HepG2 (cell line): ENCODE measurements around the gene MYO1G. TPM values are rescaled to one million over a fixed set of nuclear protein-coding genes. Genes with fewer than 3 reads are reported as not detected.
A peak's percentile ranks its signal among the peaks of the same experiment; 100 is the strongest.

Experiments used
- ETV5 ChIP-seq: IDR thresholded peaks from 2 replicates; pipeline ENCODE4 v1.6.1; 2018; ENCODE audit warnings: missing biosample characterization, missing genetic modification reagents, inconsistent platforms, borderline replicate concordance
- FIP1L1 ChIP-seq: fragments of 200-400 bp; formaldehyde crosslinking; IDR thresholded peaks from 2 replicates; pipeline ENCODE4 v1.6.1; 2018; ENCODE audit warnings: low read depth, mild to moderate bottlenecking, low read length, moderate library complexity, borderline replicate concordance; ENCODE audit not compliant: insufficient read depth
- FOXA3 ChIP-seq: IDR thresholded peaks from 2 replicates; pipeline ENCODE4 v1.6.1; 2016; ENCODE audit warnings: missing genetic modification reagents, missing compliant biosample characterization
- HMG20A ChIP-seq: IDR thresholded peaks from 2 replicates; pipeline ENCODE4 v1.6.1; 2016; ENCODE audit warnings: borderline replicate concordance
- HOXA3 ChIP-seq: sonication (generic); formaldehyde crosslinking; IDR thresholded peaks from 2 replicates; pipeline ENCODE4 v1.5.0; 2020; ENCODE audit warnings: missing genetic modification reagents
- ISX ChIP-seq: sonication (generic); formaldehyde crosslinking; conservative IDR thresholded peaks from 2 replicates; pipeline ENCODE4 v1.5.0; 2020; ENCODE audit warnings: missing genetic modification reagents
- KDM5B ChIP-seq: sonication (generic); formaldehyde crosslinking; IDR thresholded peaks from 2 replicates; pipeline ENCODE4 v1.4.0; 2020; ENCODE audit warnings: missing genetic modification reagents, mild to moderate bottlenecking, borderline replicate concordance
- LCORL ChIP-seq, 2 experiments: fragments of 450-650 bp in 1 of 2; sonication (generic) in 1 of 2; formaldehyde crosslinking in 1 of 2; IDR thresholded peaks; 2 replicates each; pipeline versions ENCODE4 v1.5.0 to v1.6.1; 2017 to 2020; ENCODE audit warnings: antibody characterized with exemption in 1 of 2, missing genetic modification reagents in 1 of 2
- NFKB2 ChIP-seq: sonication (generic); formaldehyde crosslinking; IDR thresholded peaks from 2 replicates; pipeline ENCODE4 v1.4.0; 2020; ENCODE audit warnings: missing genetic modification reagents, borderline replicate concordance
- NR3C1 ChIP-seq: sonication (generic); formaldehyde crosslinking; IDR thresholded peaks from 2 replicates; pipeline ENCODE4 v1.4.0; 2020; ENCODE audit warnings: missing genetic modification reagents
- PLSCR1 ChIP-seq: sonication (generic); formaldehyde crosslinking; IDR thresholded peaks from 2 replicates; pipeline ENCODE4 v1.5.0; 2020; ENCODE audit warnings: missing genetic modification reagents, mild to moderate bottlenecking, borderline replicate concordance
- THRA ChIP-seq: sonication (generic); formaldehyde crosslinking; IDR thresholded peaks from 2 replicates; pipeline ENCODE4 v1.4.0; 2020; ENCODE audit warnings: missing genetic modification reagents, borderline replicate concordance
- ZFP82 ChIP-seq: sonication (generic); formaldehyde crosslinking; IDR thresholded peaks from 2 replicates; pipeline ENCODE4 v1.5.1; 2020; ENCODE audit warnings: mild to moderate bottlenecking, missing genetic modification reagents, borderline replicate concordance
- ZFY ChIP-seq: sonication (generic); formaldehyde crosslinking; IDR thresholded peaks from 2 replicates; pipeline ENCODE4 v1.4.0; 2020; ENCODE audit warnings: missing genetic modification reagents
- ZNF138 ChIP-seq: sonication (generic); formaldehyde crosslinking; IDR thresholded peaks from 2 replicates; pipeline ENCODE4 v1.5.0; 2020; ENCODE audit warnings: mild to moderate bottlenecking, low read depth, missing genetic modification reagents
- ZNF572 ChIP-seq: sonication (generic); formaldehyde crosslinking; IDR thresholded peaks from 2 replicates; pipeline ENCODE4 v1.5.1; 2020; ENCODE audit warnings: mild to moderate bottlenecking, missing genetic modification reagents
- ZNF609 ChIP-seq: sonication (generic); formaldehyde crosslinking; IDR thresholded peaks from 2 replicates; pipeline ENCODE4 v1.4.0; 2020; ENCODE audit warnings: mild to moderate bottlenecking, missing genetic modification reagents, borderline replicate concordance
- ZNF781 ChIP-seq: sonication (generic); formaldehyde crosslinking; IDR thresholded peaks from 2 replicates; pipeline ENCODE4 v1.5.1; 2020; ENCODE audit warnings: borderline replicate concordance, mild to moderate bottlenecking, missing genetic modification reagents; ENCODE audit errors: not compliant biosample characterization
- polyA plus RNA-seq, 8 experiments: library from polyadenylated mRNA; depleted of rRNA in 3 of 8; stranded (reverse) in 7 of 8; unstranded in 1 of 8; fragments of >200 nt; fragmentation: Illumina TruSeq in 4 of 8; extraction: Trizol in 4 of 8; gene quantifications; 2 replicates each; pipeline versions ENCODE4 v1.2.1 to v1.2.3, GENCODE V29; 2011 to 2016; ENCODE audit warnings: low read depth in 4 of 8, missing spikeins in 1 of 8, mixed read lengths in 1 of 8; ENCODE audit not compliant: insufficient read depth in 1 of 8
- total RNA-seq, 5 experiments: library from RNA; depleted of rRNA; stranded (reverse); fragments of >200 nt; fragmentation: Illumina TruSeq; extraction: Trizol; gene quantifications; 2 replicates each; pipeline ENCODE4 v1.2.3, GENCODE V29; 2016; ENCODE audit warnings: low read depth in 1 of 5
- TF ChIP-seq, protein P1 (sequence below): IDR thresholded peaks from 2 replicates; pipeline ENCODE4 v1.6.1; 2016; ENCODE audit warnings: low read depth, control low read depth
- TF ChIP-seq, protein P2 (sequence below): sonication (generic); formaldehyde crosslinking; IDR thresholded peaks from 2 replicates; pipeline ENCODE4 v1.5.0; 2020; ENCODE audit warnings: missing genetic modification reagents

Gene MYO1G
- total and polyA plus RNA-seq, 2 of the 13 experiments (the other 11 are each of a cell fraction or from before 2014, with no cell fraction given), result 0.29 to 1.1 TPM

DNA sequence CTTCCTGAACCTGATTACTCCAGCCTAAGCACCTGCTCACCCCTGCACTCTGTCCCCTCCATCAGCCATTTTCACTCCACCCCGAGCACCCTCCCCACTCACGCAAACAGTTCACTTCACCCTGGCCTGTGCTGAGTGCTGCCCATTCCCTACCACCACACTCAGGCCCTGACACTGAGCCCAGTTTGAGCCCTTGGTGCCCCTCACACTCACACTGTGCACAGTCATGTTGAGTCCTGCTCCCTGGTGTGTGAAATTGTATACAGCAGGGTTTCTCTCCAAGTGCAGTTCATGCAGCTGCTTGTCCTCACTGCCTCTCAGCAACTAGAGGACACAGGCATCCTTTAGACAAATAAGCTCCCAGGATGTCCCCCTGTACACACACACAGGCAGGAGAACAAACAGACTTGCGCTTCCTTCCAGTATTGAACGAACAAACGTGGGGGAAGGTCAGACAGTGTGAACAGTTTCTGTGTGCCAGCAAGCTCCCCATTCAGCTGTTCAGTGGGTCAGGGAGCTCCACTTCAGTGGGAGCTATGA is 6.8 kb downstream of the MYO1G start (continued):
- TF ChIP-seq NR3C1 (no peak), LCORL (IDR thresholded peaks at IDR 0.05) (no peak), LCORL (CRISPR knock-in tag; IDR thresholded peaks at IDR 0.05) (peak; percentile 72; the same call in 1 of the 2 replicates), ZNF572 (CRISPR knock-in tag) (no peak), PLSCR1 (no peak), KDM5B (CRISPR knock-in tag) (0 out of 2 replicates have a peak, but pooled peaks have one; percentile 5), ZNF609 (CRISPR knock-in tag) (peak; percentile 41; the same call in 1 of the 2 replicates), HOXA3 (CRISPR knock-in tag) (no peak), ZNF781 (CRISPR knock-in tag) (no peak), FIP1L1 (no peak), FOXA3 (CRISPR knock-in tag) (peak; percentile 85), ZNF138 (CRISPR knock-in tag) (no peak; the same call in 1 of the 2 replicates), ISX (CRISPR knock-in tag) (no peak), ETV5 (CRISPR knock-in tag) (peak; percentile 93), NFKB2 (CRISPR knock-in tag) (no peak), HMG20A (CRISPR knock-in tag) (peak; percentile 33; the same call in 1 of the 2 replicates), THRA (CRISPR knock-in tag) (peak; percentile 48; the same call in 1 of the 2 replicates), ZFY (CRISPR knock-in tag) (no peak), ZFP82 (CRISPR knock-in tag) (no peak)
- TF ChIP-seq, protein P1, sequence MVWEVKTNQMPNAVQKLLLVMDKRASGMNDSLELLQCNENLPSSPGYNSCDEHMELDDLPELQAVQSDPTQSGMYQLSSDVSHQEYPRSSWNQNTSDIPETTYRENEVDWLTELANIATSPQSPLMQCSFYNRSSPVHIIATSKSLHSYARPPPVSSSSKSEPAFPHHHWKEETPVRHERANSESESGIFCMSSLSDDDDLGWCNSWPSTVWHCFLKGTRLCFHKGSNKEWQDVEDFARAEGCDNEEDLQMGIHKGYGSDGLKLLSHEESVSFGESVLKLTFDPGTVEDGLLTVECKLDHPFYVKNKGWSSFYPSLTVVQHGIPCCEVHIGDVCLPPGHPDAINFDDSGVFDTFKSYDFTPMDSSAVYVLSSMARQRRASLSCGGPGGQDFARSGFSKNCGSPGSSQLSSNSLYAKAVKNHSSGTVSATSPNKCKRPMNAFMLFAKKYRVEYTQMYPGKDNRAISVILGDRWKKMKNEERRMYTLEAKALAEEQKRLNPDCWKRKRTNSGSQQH (CRISPR knock-in tag), result no peak
- TF ChIP-seq, protein P2, sequence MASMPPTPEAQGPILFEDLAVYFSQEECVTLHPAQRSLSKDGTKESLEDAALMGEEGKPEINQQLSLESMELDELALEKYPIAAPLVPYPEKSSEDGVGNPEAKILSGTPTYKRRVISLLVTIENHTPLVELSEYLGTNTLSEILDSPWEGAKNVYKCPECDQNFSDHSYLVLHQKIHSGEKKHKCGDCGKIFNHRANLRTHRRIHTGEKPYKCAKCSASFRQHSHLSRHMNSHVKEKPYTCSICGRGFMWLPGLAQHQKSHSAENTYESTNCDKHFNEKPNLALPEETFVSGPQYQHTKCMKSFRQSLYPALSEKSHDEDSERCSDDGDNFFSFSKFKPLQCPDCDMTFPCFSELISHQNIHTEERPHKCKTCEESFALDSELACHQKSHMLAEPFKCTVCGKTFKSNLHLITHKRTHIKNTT, result no peak
